ENCODE measurements around the gene DRD4. TPM values are rescaled to one million over a fixed set of nuclear protein-coding genes. Genes with fewer than 3 reads are reported as not detected.

Gene DRD4
- total and polyA plus RNA-seq, 12 donors, result 0.28 to 1.3 (median 0.47) TPM; not detected in 3

DNA sequence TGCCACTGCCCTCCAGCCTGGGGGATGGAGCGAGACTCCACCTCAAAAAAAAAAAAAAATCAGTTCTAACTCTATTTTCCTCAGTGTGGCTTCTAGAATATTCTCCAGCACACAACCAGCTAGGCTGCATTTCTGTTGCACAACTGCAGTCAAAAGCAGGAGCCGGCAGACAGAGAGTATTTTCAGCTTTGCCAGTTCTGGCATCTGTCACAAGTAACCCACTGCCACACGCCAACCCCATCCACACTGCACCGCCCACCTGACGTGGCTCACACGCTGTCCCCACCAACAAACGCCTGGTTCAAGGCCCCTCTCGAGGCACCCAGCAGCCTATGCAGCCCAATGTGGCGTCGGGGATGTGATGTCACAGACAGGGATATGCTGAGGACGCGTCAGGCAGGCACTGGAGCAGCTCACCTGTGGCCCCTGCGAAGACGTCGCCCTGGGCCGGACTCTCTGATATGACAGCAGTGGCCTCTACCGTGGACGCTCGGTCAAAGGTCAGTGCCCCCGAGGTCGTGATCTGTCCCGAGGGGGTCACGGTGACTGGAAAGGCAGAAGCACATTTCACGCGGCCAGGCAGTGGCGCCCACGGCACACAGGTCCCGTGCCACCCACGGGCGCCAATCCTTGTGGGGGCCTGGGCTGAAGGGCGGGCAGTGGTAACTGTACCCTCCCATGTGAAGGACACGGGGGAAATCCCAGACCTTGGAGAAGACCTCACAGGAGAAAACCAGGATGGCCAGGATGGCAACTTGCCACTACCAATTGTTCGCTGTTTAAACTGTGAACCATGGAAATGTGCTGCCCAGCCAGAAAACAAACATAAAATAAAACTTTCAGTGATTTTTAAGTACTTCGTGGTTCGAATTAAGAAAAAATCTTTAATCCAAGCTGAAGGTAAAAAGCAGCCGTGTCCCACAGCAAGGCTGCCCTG, 42.5 kb downstream of the DRD4 start:
- no peak for TF ChIP-seq POLR2A (IDR thresholded peaks at IDR 0.05)
- TF ChIP-seq, protein P1, sequence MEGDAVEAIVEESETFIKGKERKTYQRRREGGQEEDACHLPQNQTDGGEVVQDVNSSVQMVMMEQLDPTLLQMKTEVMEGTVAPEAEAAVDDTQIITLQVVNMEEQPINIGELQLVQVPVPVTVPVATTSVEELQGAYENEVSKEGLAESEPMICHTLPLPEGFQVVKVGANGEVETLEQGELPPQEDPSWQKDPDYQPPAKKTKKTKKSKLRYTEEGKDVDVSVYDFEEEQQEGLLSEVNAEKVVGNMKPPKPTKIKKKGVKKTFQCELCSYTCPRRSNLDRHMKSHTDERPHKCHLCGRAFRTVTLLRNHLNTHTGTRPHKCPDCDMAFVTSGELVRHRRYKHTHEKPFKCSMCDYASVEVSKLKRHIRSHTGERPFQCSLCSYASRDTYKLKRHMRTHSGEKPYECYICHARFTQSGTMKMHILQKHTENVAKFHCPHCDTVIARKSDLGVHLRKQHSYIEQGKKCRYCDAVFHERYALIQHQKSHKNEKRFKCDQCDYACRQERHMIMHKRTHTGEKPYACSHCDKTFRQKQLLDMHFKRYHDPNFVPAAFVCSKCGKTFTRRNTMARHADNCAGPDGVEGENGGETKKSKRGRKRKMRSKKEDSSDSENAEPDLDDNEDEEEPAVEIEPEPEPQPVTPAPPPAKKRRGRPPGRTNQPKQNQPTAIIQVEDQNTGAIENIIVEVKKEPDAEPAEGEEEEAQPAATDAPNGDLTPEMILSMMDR (IDR thresholded peaks at IDR 0.05), result no peak
- no peaks in the 10 kb centered on the region for H3K27me3 ChIP-seq
- intact Hi-C loops (cut with DNase I), result no loop called here
- H3K36me3 ChIP-seq (replicated peaks in 1 of 2), result peaks cover 0 to 46% of the 10 kb centered on the region in 2 donors
- no peak for DNase-seq
- H3K27ac ChIP-seq, result peak overlapping the region in 3 of 5 donors; percentile 47 to 76 (median 56)
- H3K4me1 ChIP-seq (replicated peaks in 1 of 2), result peaks cover 4 to 14% of the 10 kb centered on the region in 2 donors
- H3K4me3 ChIP-seq, result no peak overlapping the region
- WGBS, 4 donors, result 77 to 82% (median 82%) methylated on average over 30 to 36 of the region's 36 CpGs
- no peaks in the 10 kb centered on the region for H3K9me3 ChIP-seq (replicated peaks in 1 of 3)

GRCh38 chr11:680476-680875, 43.4 kb downstream of the DRD4 start:
- peak overlapping the region in 3 of 5 donors; percentile 47 to 76 (median 56) for H3K27ac ChIP-seq
- no peak overlapping the region for H3K4me3 ChIP-seq
- no peaks in the 10 kb centered on the region for H3K9me3 ChIP-seq (replicated peaks in 1 of 3)
- peak; percentile 68 to 87 (median 83) for DNase-seq
- WGBS, 4 donors, result 32 to 46% (median 38%) methylated on average over 8 to 19 of the region's 19 CpGs
- peaks cover 0 to 52% of the 10 kb centered on the region in 2 donors for H3K36me3 ChIP-seq (replicated peaks in 1 of 2)
- TF ChIP-seq POLR2A (IDR thresholded peaks at IDR 0.05), result peak in 1 of 2 donors; percentile 27
- TF ChIP-seq, protein P1 (IDR thresholded peaks at IDR 0.05), result no peak
- intact Hi-C loops (cut with DNase I), result no loop called here
- peaks cover 4 to 14% of the 10 kb centered on the region in 2 donors for H3K4me1 ChIP-seq (replicated peaks in 1 of 2)
- H3K27me3 ChIP-seq, result no peaks in the 10 kb centered on the region

DNA sequence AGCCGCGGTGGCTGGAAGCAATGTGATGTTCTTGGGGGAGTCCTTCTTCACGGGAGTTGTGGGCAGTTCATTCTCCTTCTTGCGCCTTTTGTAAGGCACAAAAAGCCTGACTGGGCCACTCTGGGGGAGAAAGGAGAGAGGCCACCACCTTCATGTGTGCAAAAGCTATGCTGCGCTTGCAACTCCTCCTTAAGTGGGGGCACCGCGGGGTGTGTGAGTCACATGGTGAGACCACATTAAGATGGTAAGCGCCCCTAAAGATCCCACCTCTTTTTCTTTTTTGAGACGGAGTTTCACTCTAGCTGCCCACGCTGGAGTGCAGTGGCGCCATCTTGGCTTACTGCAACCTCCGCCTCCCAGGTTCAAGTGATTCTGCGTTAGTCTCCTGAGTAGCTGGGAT, 43.9 kb downstream of the DRD4 start:
- Histone ChIP-seq H3K27ac (peak overlapping the region in 3 of 5 donors; percentile 47 to 76 (median 56)), H3K9me3 (replicated peaks in 1 of 3) (no peaks in the 10 kb centered on the region), H3K4me3 (no peak overlapping the region), H3K4me1 (replicated peaks in 1 of 2) (peaks cover 4 to 14% of the 10 kb centered on the region in 2 donors), H3K27me3 (no peaks in the 10 kb centered on the region), H3K36me3 (replicated peaks in 1 of 2) (peaks cover 0 to 57% of the 10 kb centered on the region in 2 donors)
- TF ChIP-seq, protein P1 (IDR thresholded peaks at IDR 0.05), result no peak
- TF ChIP-seq POLR2A (IDR thresholded peaks at IDR 0.05), result no peak
- no peak for DNase-seq
- 86 to 97% (median 91%) methylated on average over 6 to 13 of the region's 13 CpGs for WGBS, 4 donors
- intact Hi-C loops (cut with DNase I), result no loop called here

DNA sequence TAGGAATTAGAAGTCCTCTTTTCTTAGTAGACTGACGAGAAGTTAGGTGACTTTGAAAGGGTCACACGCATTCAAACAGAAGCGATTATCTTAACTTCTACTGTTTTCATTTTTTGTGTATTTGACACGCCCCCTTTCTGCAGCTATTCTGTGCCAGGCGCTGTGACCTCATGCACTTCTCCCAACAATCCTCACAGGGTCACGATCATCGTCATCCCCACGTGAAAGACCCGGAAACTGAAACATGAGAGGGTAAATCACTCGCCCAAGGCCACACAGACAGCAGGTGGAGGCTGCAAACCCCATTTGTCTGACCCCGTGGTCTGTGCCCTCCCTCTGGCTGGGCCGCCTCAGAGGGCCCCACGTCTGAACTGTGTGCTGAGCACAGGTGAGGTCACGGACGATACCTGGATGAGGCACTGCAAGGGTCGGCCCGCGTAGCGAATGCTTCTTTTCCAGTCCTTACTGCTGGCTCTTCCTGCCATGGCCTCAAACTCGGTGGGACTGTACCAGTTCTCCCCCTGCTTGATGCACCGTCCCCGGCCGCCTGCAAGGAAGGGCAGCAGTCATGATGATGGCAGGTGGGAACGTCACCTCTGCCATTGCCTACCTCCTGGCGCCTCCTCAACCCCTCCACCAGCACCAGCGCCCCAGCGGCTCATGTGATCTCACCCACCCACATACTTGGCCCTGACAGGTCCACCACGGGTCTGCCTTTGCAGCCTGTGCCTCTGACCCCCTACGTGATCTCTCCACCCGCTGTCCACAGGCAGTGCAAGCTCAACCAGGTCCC, 49.6 kb downstream of the DRD4 start:
- peak overlapping the region in 1 of 5 donors; percentile 55 for H3K27ac ChIP-seq
- H3K4me1 ChIP-seq (replicated peaks in 1 of 2), result no peaks in the 10 kb centered on the region
- no peak for TF ChIP-seq POLR2A (IDR thresholded peaks at IDR 0.05)
- TF ChIP-seq, protein P1 (IDR thresholded peaks at IDR 0.05), result no peak
- peaks cover 0 to 77% of the 10 kb centered on the region in 2 donors for H3K36me3 ChIP-seq (replicated peaks in 1 of 2)
- intact Hi-C loops (cut with DNase I), result no loop called here
- peak in 2 of 7 donors; percentile 33 to 38 for DNase-seq
- 81 to 88% (median 85%) methylated on average over 25 to 30 of the region's 30 CpGs for WGBS, 4 donors
- H3K4me3 ChIP-seq, result no peak overlapping the region
- H3K27me3 ChIP-seq, result no peaks in the 10 kb centered on the region
- H3K9me3 ChIP-seq (replicated peaks in 1 of 3), result no peaks in the 10 kb centered on the region
